ENCODE measurements around the gene TBC1D17.

The TBC1D17 gene

GRCh38 chr19:49861541-49862378 lies 15.7 kb upstream of the TBC1D17 start:
- DNase-seq (ENCODE audit: low read depth) = no peak

- DNase-seq (ENCODE audit: low read depth) = no peak
Observed at GRCh38 chr19:49862391-49863253, 14.9 kb upstream of the TBC1D17 start.

GRCh38 chr19:49863254-49863934 lies 14.1 kb upstream of the TBC1D17 start:
- no peak for DNase-seq (ENCODE audit: low read depth)

DNA sequence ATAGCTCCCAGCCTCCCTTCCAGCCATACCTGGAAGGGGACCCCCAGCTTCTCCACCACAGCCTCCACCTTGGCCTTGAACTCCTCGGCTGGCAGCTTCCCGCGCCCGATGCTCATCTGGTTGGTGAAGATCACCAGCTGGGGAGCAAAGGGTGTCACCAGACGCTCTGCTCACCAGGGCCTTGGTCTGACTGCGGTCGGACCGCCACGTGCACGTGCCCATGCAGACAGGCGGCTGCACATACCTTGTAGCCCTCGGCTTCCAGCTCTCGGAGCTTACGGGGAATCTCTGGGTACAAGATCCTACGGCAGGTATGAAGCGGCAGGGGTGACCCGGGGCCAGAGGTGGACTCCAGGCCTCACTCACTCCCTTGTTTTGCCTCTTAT lies 13.6 kb upstream of the TBC1D17 start:
- DNase-seq (ENCODE audit: low read depth) = no peak

GRCh38 chr19:49864890-49865289 lies 12.6 kb upstream of the TBC1D17 start:
- no peak for DNase-seq (ENCODE audit: low read depth)

GRCh38 chr19:49866933-49867782 lies 10.3 kb upstream of the TBC1D17 start, which contains the start of gene PNKP:
Gene PNKP, minus strand, starts transcription at chr19:49867576. Its CDS starts 372 bp downstream, at chr19:49867204.
- peak; percentile 83 for DNase-seq (ENCODE audit: low read depth)

- no peak for DNase-seq (ENCODE audit: low read depth)
Observed at GRCh38 chr19:49869009-49869483, 8.5 kb upstream of the TBC1D17 start.

- peak; percentile 100 for DNase-seq (ENCODE audit: low read depth)
Observed at GRCh38 chr19:49869484-49870308, 7.8 kb upstream of the TBC1D17 start.

DNA sequence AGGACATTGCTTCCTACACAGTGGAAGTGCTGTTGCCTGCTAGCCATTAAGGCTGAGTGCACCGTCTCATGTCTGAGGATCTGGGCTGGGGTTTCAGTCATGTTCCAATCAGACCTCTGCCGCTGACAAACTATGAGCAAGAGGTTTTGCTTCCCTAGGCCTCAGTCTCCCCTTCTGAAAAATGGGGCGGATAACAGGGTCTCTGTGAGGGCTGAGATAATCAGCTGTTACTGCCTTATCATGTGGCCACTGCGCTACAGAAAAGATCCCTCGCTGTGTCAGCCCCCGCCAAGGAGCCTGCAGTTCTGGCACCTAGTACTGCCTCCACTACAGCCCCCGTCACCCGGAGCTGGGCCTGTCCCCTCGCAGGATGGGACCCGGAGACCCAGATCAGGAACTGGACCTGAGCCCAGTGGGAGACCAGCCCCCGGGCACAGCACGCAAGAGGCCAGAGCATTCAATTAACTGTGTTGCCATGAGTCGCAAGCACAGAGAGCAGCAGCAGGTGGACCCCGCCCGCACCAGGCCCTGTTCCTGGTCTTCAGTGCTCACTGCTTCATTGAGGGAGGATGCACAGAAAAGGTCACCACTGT lies 7.1 kb upstream of the TBC1D17 start:
- DNase-seq (ENCODE audit: low read depth) = no peak

DNA sequence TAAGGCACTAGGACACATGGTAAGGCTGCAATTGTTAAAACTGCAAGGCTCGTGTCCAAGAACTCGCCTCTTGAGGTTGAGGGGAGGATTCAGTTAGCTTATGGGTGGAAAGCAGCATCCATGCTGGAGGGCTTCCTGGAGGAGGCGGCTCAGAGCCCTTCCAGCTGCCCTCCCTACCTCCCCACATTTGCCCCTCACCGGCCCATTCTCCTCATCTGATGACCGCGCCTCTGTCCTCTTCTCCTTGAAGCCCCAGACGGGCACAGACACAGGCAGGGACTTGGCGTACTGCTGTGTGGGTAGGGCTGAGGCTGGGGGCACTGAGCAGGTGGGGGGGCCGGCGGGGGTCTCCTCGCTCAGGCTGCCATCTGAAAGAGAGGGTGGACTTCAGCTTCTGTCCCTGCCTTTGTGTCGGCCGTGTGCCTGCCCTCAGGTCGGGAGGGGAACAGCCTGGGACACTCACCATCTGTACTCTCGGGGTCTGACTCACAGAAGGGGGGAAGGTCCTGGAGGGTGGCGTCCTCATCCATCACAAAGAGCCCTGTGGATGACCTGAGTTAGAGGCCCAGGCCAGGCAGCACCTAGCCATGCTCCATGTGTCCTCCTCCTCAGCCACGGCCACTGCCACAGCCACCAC lies 6.0 kb upstream of the TBC1D17 start:
- DNase-seq (ENCODE audit: low read depth) = no peak

- no peak for DNase-seq (ENCODE audit: low read depth)
Observed at GRCh38 chr19:49872245-49873128, 5.0 kb upstream of the TBC1D17 start.

GRCh38 chr19:49873129-49873521 lies 4.4 kb upstream of the TBC1D17 start:
- DNase-seq (ENCODE audit: low read depth) = no peak

GRCh38 chr19:49873834-49874233 lies 3.7 kb upstream of the TBC1D17 start:
- DNase-seq (ENCODE audit: low read depth) = no peak

GRCh38 chr19:49874503-49875157 lies 2.9 kb upstream of the TBC1D17 start:
- no peak for DNase-seq (ENCODE audit: low read depth)

DNA sequence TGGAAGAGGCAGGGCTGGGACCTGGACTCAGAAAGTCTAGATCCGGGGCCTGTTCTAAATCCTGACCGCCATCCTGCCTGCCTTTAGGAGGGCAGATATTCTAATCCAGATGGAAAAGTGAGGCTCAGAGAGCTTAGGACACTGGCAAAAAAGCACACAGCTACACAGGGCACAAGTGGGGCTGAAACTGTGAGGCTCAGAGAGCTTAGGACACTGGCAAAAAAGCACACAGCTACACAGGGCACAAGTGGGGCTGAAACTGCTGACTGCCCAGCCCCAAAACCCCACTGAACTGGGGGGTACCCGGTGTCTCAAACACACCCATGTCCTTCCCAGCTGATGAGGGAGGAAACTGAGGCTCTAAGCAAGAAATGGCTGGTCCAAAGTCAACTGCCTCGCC lies 2.3 kb upstream of the TBC1D17 start:
- no peak for DNase-seq (ENCODE audit: low read depth)

DNA sequence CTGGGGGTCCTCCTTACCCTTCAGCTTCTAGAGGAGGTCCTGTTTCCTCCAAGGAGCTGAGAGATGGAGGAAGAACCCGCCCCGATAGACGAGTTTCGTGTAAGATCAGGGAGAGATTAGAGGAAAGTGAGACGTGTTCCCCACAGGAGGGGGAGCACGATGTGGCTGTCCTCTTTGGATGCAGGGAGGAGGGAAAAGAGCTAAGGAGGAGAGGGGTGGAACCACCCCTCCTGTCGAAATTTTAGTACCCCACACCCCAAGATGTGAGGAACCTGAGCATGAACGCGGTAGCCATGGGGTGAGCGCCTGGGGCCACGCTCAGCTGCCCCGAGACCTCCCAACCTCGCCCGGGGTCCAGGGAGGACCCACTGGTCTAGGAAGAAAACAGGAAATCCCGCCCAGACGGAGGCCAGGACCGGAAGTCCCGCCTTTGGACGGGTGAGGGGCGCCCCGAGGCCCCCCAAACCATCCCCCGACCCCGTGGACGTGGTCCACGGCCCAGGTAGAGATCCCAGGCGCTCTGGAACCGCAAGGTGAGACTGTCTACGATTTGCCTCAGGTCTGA lies 1.6 kb upstream of the TBC1D17 start:
- no peak for DNase-seq (ENCODE audit: low read depth)

DNA sequence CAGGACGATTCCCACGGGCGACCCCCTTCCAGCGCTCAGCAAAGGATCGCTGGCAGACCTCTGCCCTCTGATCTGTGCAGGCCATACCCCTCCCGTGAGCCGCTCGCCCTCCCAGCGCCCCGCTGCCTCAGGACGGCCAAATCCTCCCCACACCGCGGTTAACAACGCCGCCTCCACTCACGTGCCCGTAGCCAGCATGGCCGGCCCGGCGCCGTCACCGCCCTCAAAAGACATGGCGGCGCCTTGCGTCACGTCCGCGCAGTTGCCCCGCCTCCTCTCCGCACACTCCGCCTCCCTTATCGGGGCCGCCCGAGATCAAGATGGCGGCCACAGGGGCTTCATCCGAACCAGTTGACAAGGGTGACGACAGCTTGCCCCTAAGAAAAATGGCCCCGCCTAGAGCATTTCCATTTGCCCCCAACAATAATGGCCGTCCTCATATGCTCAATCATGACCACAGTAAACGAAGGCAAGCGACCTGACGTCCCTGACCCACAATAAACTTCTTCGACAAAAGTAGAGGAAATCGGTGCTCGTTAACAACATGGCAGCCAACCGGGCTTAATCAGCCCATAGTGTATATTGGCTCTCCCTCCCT lies 981 bp upstream of the TBC1D17 start:
- DNase-seq (ENCODE audit: low read depth) = peak; percentile 99

All from fibroblast of the conjunctiva (primary cell).